ENCODE measurements around the gene TNNC1. TPM values are rescaled to one million over a fixed set of nuclear protein-coding genes. Genes with fewer than 3 reads are reported as not detected.

TNNC1 gene
- total and polyA plus RNA-seq, 10 of the 15 experiments (the other 5 are each of a cell fraction or from before 2014, with no cell fraction given) = 0.13 to 1.3 (median 0.53) TPM; not detected in 2

GRCh38 chr3:52438579-52439425, 15.0 kb downstream of the TNNC1 start (continued):
- TF ChIP-seq, protein P1, sequence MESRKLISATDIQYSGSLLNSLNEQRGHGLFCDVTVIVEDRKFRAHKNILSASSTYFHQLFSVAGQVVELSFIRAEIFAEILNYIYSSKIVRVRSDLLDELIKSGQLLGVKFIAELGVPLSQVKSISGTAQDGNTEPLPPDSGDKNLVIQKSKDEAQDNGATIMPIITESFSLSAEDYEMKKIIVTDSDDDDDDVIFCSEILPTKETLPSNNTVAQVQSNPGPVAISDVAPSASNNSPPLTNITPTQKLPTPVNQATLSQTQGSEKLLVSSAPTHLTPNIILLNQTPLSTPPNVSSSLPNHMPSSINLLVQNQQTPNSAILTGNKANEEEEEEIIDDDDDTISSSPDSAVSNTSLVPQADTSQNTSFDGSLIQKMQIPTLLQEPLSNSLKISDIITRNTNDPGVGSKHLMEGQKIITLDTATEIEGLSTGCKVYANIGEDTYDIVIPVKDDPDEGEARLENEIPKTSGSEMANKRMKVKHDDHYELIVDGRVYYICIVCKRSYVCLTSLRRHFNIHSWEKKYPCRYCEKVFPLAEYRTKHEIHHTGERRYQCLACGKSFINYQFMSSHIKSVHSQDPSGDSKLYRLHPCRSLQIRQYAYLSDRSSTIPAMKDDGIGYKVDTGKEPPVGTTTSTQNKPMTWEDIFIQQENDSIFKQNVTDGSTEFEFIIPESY (IDR thresholded peaks at IDR 0.05) = no peak
- no peak for TF ChIP-seq GATAD2B (conservative IDR thresholded peaks at IDR 0.05; ENCODE audit: low read depth)
- TF ChIP-seq JUNB (IDR thresholded peaks at IDR 0.05) = no peak
- TF ChIP-seq TARDBP (IDR thresholded peaks at IDR 0.05; ENCODE audit: borderline replicate concordance) = no peak
- TF ChIP-seq MXI1 (IDR thresholded peaks at IDR 0.05; ENCODE audit: low read depth, low read length) = no peak
- TF ChIP-seq PML (IDR thresholded peaks at IDR 0.05; ENCODE audit: low read length) = no peak
- no peak for TF ChIP-seq RCOR1 (conservative IDR thresholded peaks at IDR 0.05; ENCODE audit: low read depth, low read length)
- TF ChIP-seq CBFB (IDR thresholded peaks at IDR 0.05; ENCODE audit: low read depth) = no peak
- no peak for TF ChIP-seq ZBTB40 (IDR thresholded peaks at IDR 0.05; ENCODE audit: borderline replicate concordance)
